H1 (cell line): Measurements from ENCODE around the gene CACNA2D1. TPM values are rescaled to one million over a fixed set of nuclear protein-coding genes. Genes with fewer than 3 reads are reported as not detected.

Experiments
- CTCF ChIA-PET: fragments of 300-600 bp; sonication (Branson Sonifier 250); formaldehyde crosslinking; loops from one replicate; lab custom pipeline; 2021; ENCODE audit not compliant: partially characterized antibody; lab: Charles Lee
- POLR2A ChIA-PET: fragments of 300-600 bp; sonication (Branson Sonifier 250); formaldehyde crosslinking; loops from one replicate; lab custom pipeline; 2021; ENCODE audit warnings: inconsistent platforms; ENCODE audit not compliant: partially characterized antibody; lab: Charles Lee
- DNase-seq, 2 experiments: peaks; one replicate each; pipeline versions ENCODE4 v3.0.0 to v3.0.0-alpha.2; 2010 to 2022; ENCODE audit warnings: low spot score in 2 of 2, low read depth in 1 of 2, mixed read lengths in 1 of 2
- FAIRE-seq: peaks from 2 replicates; lab custom pipeline; 2011; peaks lifted over from hg19 to GRCh38; lab: Jason Lieb, UNC
- H2AFZ ChIP-seq: 2 replicates; pipeline ENCODE4 v1.8.1; 2012; ENCODE audit warnings: low read length, inconsistent platforms
- H2AK5ac ChIP-seq: 2 replicates; pipeline ENCODE4 v1.6.1; 2013; ENCODE audit warnings: low read depth, low read length
- H2BK120ac ChIP-seq: replicated peaks from 2 replicates; pipeline ENCODE3; 2013; ENCODE audit warnings: low read depth, low read length, inconsistent platforms
- H2BK12ac ChIP-seq: 2 replicates; pipeline ENCODE4 v1.6.1; 2013; ENCODE audit warnings: low read depth, low read length
- H2BK15ac ChIP-seq: 2 replicates; pipeline ENCODE4 v1.6.1; 2013; ENCODE audit warnings: low read length
- H2BK20ac ChIP-seq: 2 replicates; pipeline ENCODE4 v1.6.1; 2013; ENCODE audit warnings: low read length
- H2BK5ac ChIP-seq: 2 replicates; pipeline ENCODE4 v1.6.1; 2013; ENCODE audit warnings: low read depth, low read length
- H3K14ac ChIP-seq: 2 replicates; pipeline ENCODE4 v1.6.1; 2013; ENCODE audit warnings: inconsistent platforms; ENCODE audit not compliant: insufficient read length
- H3K18ac ChIP-seq: 2 replicates; pipeline ENCODE4 v1.6.1; 2013; ENCODE audit warnings: low read length; ENCODE audit errors: extremely low read depth
- H3K23ac ChIP-seq: 2 replicates; pipeline ENCODE4 v1.6.1; 2013; ENCODE audit warnings: inconsistent platforms; ENCODE audit not compliant: insufficient read length
- H3K23me2 ChIP-seq: 2 replicates; pipeline ENCODE4 v1.6.1; 2013; ENCODE audit warnings: low read depth, low read length
- H3K27ac ChIP-seq: 2 replicates; pipeline ENCODE4 v1.6.1; 2011; ENCODE audit warnings: low read depth, low read length, inconsistent platforms
- H3K27me3 ChIP-seq, 4 experiments: replicated peaks in 1 of 4; 1 replicate in 1 of 4; 2 replicates in 3 of 4; pipeline versions ENCODE4 v1.6.1 to v1.8.1; 2011 to 2013; ENCODE audit warnings: low read length in 3 of 4, mild to moderate bottlenecking in 3 of 4, inconsistent platforms in 2 of 4, mixed read lengths in 2 of 4, moderate library complexity in 1 of 4; ENCODE audit not compliant: control insufficient read depth in 3 of 4, insufficient read depth in 3 of 4; ENCODE audit errors: extremely low read depth in 1 of 4
- H3K36me3 ChIP-seq, 4 experiments: 2 replicates each; pipeline versions ENCODE4 v1.6.1 to v1.8.1; 2011 to 2013; ENCODE audit warnings: mild to moderate bottlenecking in 4 of 4, low read length in 3 of 4, moderate library complexity in 2 of 4, control low read depth in 1 of 4, inconsistent platforms in 1 of 4; ENCODE audit not compliant: insufficient read depth in 4 of 4, control insufficient read depth in 2 of 4
- H3K4ac ChIP-seq: replicated peaks from 2 replicates; pipeline ENCODE3; 2013; ENCODE audit warnings: low read length, low read depth, mixed read lengths, inconsistent platforms; ENCODE audit not compliant: insufficient read length
- H3K4me1 ChIP-seq, 4 experiments: replicated peaks in 1 of 4; 1 replicate in 1 of 4; 2 replicates in 3 of 4; pipeline versions ENCODE4 v1.6.1 to v1.8.1; 2011 to 2013; ENCODE audit warnings: low read length in 3 of 4, inconsistent platforms in 2 of 4, mixed read lengths in 1 of 4; ENCODE audit not compliant: insufficient read depth in 4 of 4, control insufficient read depth in 3 of 4
- H3K4me2 ChIP-seq, 2 experiments: 2 replicates each; pipeline versions ENCODE4 v1.6.1 to v1.8.1; 2011 to 2013; ENCODE audit warnings: low read depth in 2 of 2, low read length in 2 of 2, control low read depth in 1 of 2, inconsistent platforms in 1 of 2, mild to moderate bottlenecking in 1 of 2; ENCODE audit not compliant: insufficient read depth in 1 of 2
- H3K4me3 ChIP-seq, 4 experiments: fragments of 200-600, 300-600 bp in 1 of 4; sonication (generic), shearing (Covaris generic), sonication (Bioruptor Twin) in 1 of 4; 2 replicates each; pipeline versions ENCODE4 v1.5.1 to v1.8.1; 2011 to 2016; ENCODE audit warnings: low read length in 4 of 4, low read depth in 3 of 4, control low read depth in 2 of 4, inconsistent platforms in 2 of 4, mild to moderate bottlenecking in 2 of 4, mixed read lengths in 1 of 4, moderate library complexity in 1 of 4; ENCODE audit not compliant: insufficient read depth in 2 of 4; ENCODE audit errors: extremely low read depth in 1 of 4
- H3K56ac ChIP-seq: replicated peaks from 2 replicates; pipeline ENCODE3; 2013; ENCODE audit warnings: low read depth, mild to moderate bottlenecking, mixed read lengths, low read length, inconsistent platforms; ENCODE audit not compliant: insufficient read length
- H3K79me1 ChIP-seq: 2 replicates; pipeline ENCODE4 v1.6.1; 2013; ENCODE audit warnings: low read depth, low read length, control low read depth
- H3K79me2 ChIP-seq, 2 experiments: 2 replicates each; pipeline versions ENCODE4 v1.6.1 to v1.8.1; 2012 to 2013; ENCODE audit warnings: low read length in 2 of 2, mild to moderate bottlenecking in 2 of 2, inconsistent platforms in 1 of 2; ENCODE audit not compliant: insufficient read depth in 2 of 2, control insufficient read depth in 1 of 2
- H3K9ac ChIP-seq, 4 experiments: replicated peaks in 1 of 4; 1 replicate in 1 of 4; 2 replicates in 3 of 4; pipeline versions ENCODE4 v1.6.1 to v1.8.1; 2011 to 2013; ENCODE audit warnings: low read depth in 3 of 4, low read length in 3 of 4, control low read depth in 2 of 4, mild to moderate bottlenecking in 2 of 4, moderate library complexity in 2 of 4, inconsistent platforms in 1 of 4; ENCODE audit errors: extremely low read depth in 1 of 4
- H3K9me3 ChIP-seq, 2 experiments: 2 replicates each; pipeline versions ENCODE4 v1.6.1 to v1.8.1; 2012 to 2013; ENCODE audit warnings: mild to moderate bottlenecking in 2 of 2, moderate library complexity in 2 of 2, control low read depth in 1 of 2, inconsistent platforms in 1 of 2, low read depth in 1 of 2, low read length in 1 of 2, mixed read lengths in 1 of 2; ENCODE audit not compliant: insufficient read depth in 2 of 2
- H4K20me1 ChIP-seq, 2 experiments: replicated peaks in 1 of 2; 2 replicates each; pipeline versions ENCODE3 to v1.8.1; 2011 to 2013; ENCODE audit warnings: inconsistent platforms in 2 of 2, low read length in 2 of 2, mild to moderate bottlenecking in 1 of 2; ENCODE audit not compliant: insufficient read depth in 2 of 2, control insufficient read depth in 1 of 2
- H4K5ac ChIP-seq: 2 replicates; pipeline ENCODE4 v1.6.1; 2013; ENCODE audit warnings: low read length, low read depth, mixed read lengths, inconsistent platforms; ENCODE audit not compliant: insufficient read length
- H4K8ac ChIP-seq: 2 replicates; pipeline ENCODE4 v1.8.0; 2013; ENCODE audit warnings: mild to moderate bottlenecking, moderate library complexity, low read length, inconsistent platforms; ENCODE audit not compliant: insufficient read depth; ENCODE audit errors: extremely low read depth
- H4K91ac ChIP-seq: replicated peaks from 2 replicates; pipeline ENCODE3; 2013; ENCODE audit warnings: low read length, mixed read lengths, inconsistent platforms; ENCODE audit not compliant: insufficient read length
- ATF2 ChIP-seq: IDR thresholded peaks from 2 replicates; pipeline ENCODE4 v1.6.1; 2012; ENCODE audit warnings: low read length, inconsistent platforms
- CHD2 ChIP-seq: IDR thresholded peaks from 2 replicates; pipeline ENCODE4 v1.6.1; 2012; ENCODE audit warnings: low read length, improper control_type of control experiment
- GTF2F1 ChIP-seq: IDR thresholded peaks from 2 replicates; pipeline ENCODE4 v1.6.1; 2012; ENCODE audit warnings: low read depth, low read length, improper control_type of control experiment, borderline replicate concordance
- KDM5A ChIP-seq: fragments of 200-600 bp; IDR thresholded peaks from 2 replicates; pipeline ENCODE4 v1.7.1; 2012; ENCODE audit warnings: mild to moderate bottlenecking, low read length, inconsistent platforms, mixed read lengths
- MAX ChIP-seq: IDR thresholded peaks from 2 replicates; pipeline ENCODE4 v1.6.1; 2012; ENCODE audit warnings: inconsistent platforms
- WGBS, 2 experiments: shearing (Covaris generic) in 1 of 2; methylation state at CpG; one replicate each; pipeline versions ENCODE4 v1.1.6 to v1.1.7; 2013 to 2015; ENCODE audit warnings: low lambda C conversion rate in 2 of 2, mixed read lengths in 2 of 2, inconsistent platforms in 1 of 2, low coverage in 1 of 2, missing lambda C conversion rate in 1 of 2; ENCODE audit not compliant: insufficient replicate concordance in 2 of 2, insufficient coverage in 1 of 2, insufficient read length in 1 of 2; ENCODE audit errors: extremely low coverage in 1 of 2, missing lambda C conversion rate in 1 of 2; 5-methylcytosine and 5-hydroxymethylcytosine counted together
- polyA plus RNA-seq, 7 experiments: library from polyadenylated mRNA; depleted of rRNA in 3 of 7; stranded (reverse) in 5 of 7; unstranded in 2 of 7; fragments of >200 nt in 5 of 7; fragments of 200-250 nt in 2 of 7; gene quantifications; 1 replicate in 5 of 7; 2 replicates in 1 of 7; 4 replicates in 1 of 7; pipeline versions ENCODE4 v1.2.1 to v1.2.3, GENCODE V29; 2011 to 2013; ENCODE audit warnings: missing spikeins in 2 of 7, mixed read lengths in 2 of 7
- total RNA-seq: library from RNA; stranded (reverse); fragmentation: NEBNext Ultra II Directional; extraction: Animal tissue kit (Norgen Biotek cat#: 25700); gene quantifications from 2 replicates; pipeline ENCODE4 v1.2.1, GENCODE V29; 2021

Gene CACNA2D1
- total and polyA plus RNA-seq, 2 of the 8 experiments (the other 6 are each of a cell fraction or from before 2014, with no cell fraction given): 4.3 to 27.3 TPM

DNA sequence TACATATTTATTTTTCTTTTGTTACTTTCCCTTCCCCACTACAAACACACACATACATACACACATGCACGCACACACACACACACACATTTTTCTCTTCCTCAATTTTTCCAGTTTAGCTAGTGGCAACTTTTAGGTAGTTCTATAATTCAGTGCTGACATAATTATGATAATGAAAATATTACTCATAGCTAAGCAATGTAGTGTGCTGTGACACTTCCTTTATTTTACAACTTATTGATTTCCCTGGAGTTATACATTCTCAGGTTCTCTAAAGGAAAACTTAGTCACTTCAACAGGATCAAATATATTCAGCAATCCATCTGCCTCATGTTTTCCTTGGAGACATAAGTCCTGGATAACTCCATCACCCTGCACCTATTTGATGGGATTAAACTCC lies 151.6 kb downstream of the CACNA2D1 start:
- Histone ChIP-seq H3K18ac (no peak overlapping the region), H3K79me2 (no peaks in the 10 kb centered on the region), H3K23me2 (no peaks in the 10 kb centered on the region), H3K4me3 (no peak overlapping the region), H3K4me2 (no peak overlapping the region), H3K14ac (no peak overlapping the region), H3K9me3 (no peaks in the 10 kb centered on the region), H3K27ac (no peak overlapping the region), H3K4ac (no peak overlapping the region), H3K9ac (no peak overlapping the region), H3K23ac (no peak overlapping the region), H3K36me3 (no peaks in the 10 kb centered on the region; a peak in 1 of 8 replicates), H4K20me1 (no peaks in the 10 kb centered on the region), H2AK5ac (no peak overlapping the region), H2BK20ac (no peak overlapping the region), H3K27me3 (no peaks in the 10 kb centered on the region), H3K4me1 (peaks cover 0 to 13% (median 2%) of the 10 kb centered on the region in 4 experiments; a peak in 2 of 7 replicates), H3K79me1 (no peaks in the 10 kb centered on the region), H4K91ac (no peak overlapping the region), H2AFZ (no peak overlapping the region), H4K8ac (no peak overlapping the region), H4K5ac (no peak overlapping the region), H2BK12ac (no peak overlapping the region), H3K56ac (no peak overlapping the region), H2BK15ac (no peak overlapping the region), H2BK120ac (no peak overlapping the region), H2BK5ac (no peak overlapping the region)
- WGBS, 2 experiments: 89% methylated on average over 1 of the region's 1 CpG; no CpG with 5 or more reads in 1 of the 2 experiments
- DNase-seq (no peak), FAIRE-seq (no peak)
- CTCF ChIA-PET: interaction anchor here (0.5 kb wide), 1 partner anchor 307 kb away, joined by 3 read pairs; no protein-coding TSS in a partner anchor
- TF ChIP-seq ATF2: no peak
- TF ChIP-seq KDM5A: no peak
- TF ChIP-seq GTF2F1: no peak
- no peak for TF ChIP-seq MAX
- TF ChIP-seq CHD2: no peak
- POLR2A ChIA-PET: no interaction called here
